GM23338 (cell line): Measurements from ENCODE around the gene FTMT.

Source experiments
- CTCF ChIP-seq, 2 experiments: fragments of 200-600 bp in 1 of 2; sonication (generic) in 1 of 2; conservative IDR thresholded peaks; 2 replicates each; pipeline versions ENCODE4 v1.5.1 to v1.6.1; 2016 to 2017; ENCODE audit warnings: antibody characterized with exemption in 2 of 2, low read depth in 2 of 2, mild to moderate bottlenecking in 2 of 2, moderate library complexity in 1 of 2
- EZH2 ChIP-seq: fragments of 200-600 bp; sonication (generic); IDR thresholded peaks from one replicate; pipeline ENCODE4 v1.8.0; 2017; ENCODE audit warnings: antibody characterized with exemption, mild to moderate bottlenecking, low read depth; ENCODE audit not compliant: unreplicated experiment
- ZNF114 ChIP-seq: fragments of 250-450 bp; sonication (Bioruptor Pico); IDR thresholded peaks from 2 replicates; pipeline ENCODE4 v1.5.0; 2020; ENCODE audit warnings: mild to moderate bottlenecking, moderate library complexity

GRCh38 chr5:121851643-121852574 lies at the start of gene FTMT:
- TF ChIP-seq ZNF114 (CRISPR knock-in tag) (no peak), CTCF (conservative IDR thresholded peaks at IDR 0.05; ENCODE audit: low read depth in 2 of 2) (no peak), EZH2 (no peak)
